Karpas-422 (cell line): Measurements from ENCODE around the gene RNF103. TPM values are rescaled to one million over a fixed set of nuclear protein-coding genes. Genes with fewer than 3 reads are reported as not detected.

Experiments used
- DNase-seq: peaks from one replicate; pipeline ENCODE4 v3.0.0-alpha.2; 2015
- H2AFZ ChIP-seq: fragments of 200-600 bp; sonication (generic); 2 replicates; pipeline ENCODE4 v1.6.1; 2014; ENCODE audit warnings: antibody characterized with exemption, low read length, mixed read lengths
- H3K27ac ChIP-seq: fragments of 200-600 bp; sonication (generic); 2 replicates; pipeline ENCODE4 v1.5.1; 2014; ENCODE audit warnings: mild to moderate bottlenecking, low read length, moderate library complexity
- H3K27me3 ChIP-seq: fragments of 200-600 bp; sonication (generic); 2 replicates; pipeline ENCODE4 v1.6.1; 2014; ENCODE audit warnings: low read length, mixed read lengths
- H3K36me3 ChIP-seq: fragments of 200-600 bp; sonication (generic); 2 replicates; pipeline ENCODE4 v1.6.1; 2014; ENCODE audit warnings: low read length, mixed read lengths; ENCODE audit not compliant: insufficient read depth
- H3K4me1 ChIP-seq: fragments of 200-600 bp; sonication (generic); 2 replicates; pipeline ENCODE4 v1.6.1; 2014; ENCODE audit warnings: mild to moderate bottlenecking, low read length, mixed read lengths
- H3K4me2 ChIP-seq: fragments of 200-600 bp; sonication (generic); 2 replicates; pipeline ENCODE4 v1.6.1; 2014; ENCODE audit warnings: low read length, low read depth, mild to moderate bottlenecking; ENCODE audit not compliant: poor library complexity, severe bottlenecking
- H3K4me3 ChIP-seq: fragments of 200-600 bp; sonication (generic); 2 replicates; pipeline ENCODE4 v1.5.1; 2014; ENCODE audit warnings: mild to moderate bottlenecking, antibody characterized with exemption, low read length, mixed read lengths
- H3K79me2 ChIP-seq: fragments of 200-600 bp; sonication (generic); 2 replicates; pipeline ENCODE4 v1.6.1; 2014; ENCODE audit warnings: mild to moderate bottlenecking, low read length, mixed read lengths
- H3K9ac ChIP-seq: fragments of 200-600 bp; sonication (generic); 2 replicates; pipeline ENCODE4 v1.6.0; 2014; ENCODE audit warnings: low read length
- H3K9me2 ChIP-seq: fragments of 200-600 bp; sonication (generic), shearing (Covaris generic); replicated peaks from 2 replicates; pipeline ENCODE4 v1.6.0; 2014; ENCODE audit warnings: mild to moderate bottlenecking, low read length, moderate library complexity; ENCODE audit not compliant: insufficient read depth
- H3K9me3 ChIP-seq: fragments of 300-700, 200-600 bp; sonication (generic); 2 replicates; pipeline ENCODE4 v1.6.1; 2014; ENCODE audit warnings: low read length, mixed read lengths
- H4K20me1 ChIP-seq: fragments of 200-600 bp; sonication (generic); 2 replicates; pipeline ENCODE4 v1.6.1; 2014; ENCODE audit warnings: mild to moderate bottlenecking, antibody characterized with exemption, low read length, low read depth; ENCODE audit not compliant: insufficient read depth
- total RNA-seq: library from RNA; depleted of rRNA; stranded (reverse); fragments of >200 nt; shearing (Covaris generic); gene quantifications from 2 replicates; pipeline ENCODE4 v1.2.3, GENCODE V29; 2014; ENCODE audit warnings: low replicate concordance; rRNA removed

Gene RNF103
- total RNA-seq, 1 experiment from 2014 or later: 37.8 TPM

GRCh38 chr2:86557836-86558235, 65.8 kb downstream of the RNF103 start:
- H4K20me1 ChIP-seq: 0 out of 2 replicates have a peak, but pooled peaks cover 3% of the 10 kb centered on the region
- H3K4me1 ChIP-seq: peaks cover 14% of the 10 kb centered on the region
- no peak overlapping the region for H3K4me2 ChIP-seq
- peaks cover 37% of the 10 kb centered on the region for H3K36me3 ChIP-seq
- no peak overlapping the region for H3K9ac ChIP-seq
- H3K9me3 ChIP-seq: peaks cover 4% of the 10 kb centered on the region; the same call in 1 of the 2 replicates
- H3K27ac ChIP-seq: no peak overlapping the region
- no peak overlapping the region for H3K4me3 ChIP-seq
- no peak for DNase-seq
- no peak overlapping the region for H2AFZ ChIP-seq
- H3K79me2 ChIP-seq: peaks cover 99% of the 10 kb centered on the region
- no peaks in the 10 kb centered on the region for H3K27me3 ChIP-seq
- H3K9me2 ChIP-seq: no peaks in the 10 kb centered on the region

DNA sequence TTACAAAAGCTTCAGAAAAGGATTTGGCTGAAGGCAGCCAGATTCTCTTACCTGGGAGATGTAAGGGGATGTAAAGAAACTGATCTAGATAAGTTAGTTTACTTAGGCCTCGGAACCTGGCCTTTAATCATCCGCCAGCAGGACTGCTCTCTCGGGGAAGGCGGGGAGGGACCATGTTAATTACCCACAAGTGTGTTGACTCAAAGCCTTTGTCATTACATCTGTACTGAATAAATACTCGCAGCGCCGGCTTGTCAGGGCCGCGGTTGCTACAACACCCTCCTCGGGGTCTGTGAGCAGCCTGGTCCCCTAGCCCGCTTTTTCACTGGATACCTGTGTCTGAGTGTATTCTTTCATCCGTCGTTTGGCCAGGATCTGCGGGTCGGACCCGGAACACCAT, 67.2 kb downstream of the RNF103 start:
- H3K27ac ChIP-seq: no peak overlapping the region
- H3K4me2 ChIP-seq: no peak overlapping the region
- no peaks in the 10 kb centered on the region for H3K27me3 ChIP-seq
- H3K36me3 ChIP-seq: peaks cover 47% of the 10 kb centered on the region
- peaks cover 6% of the 10 kb centered on the region for H3K4me1 ChIP-seq
- H3K9ac ChIP-seq: no peak overlapping the region
- peaks cover 15% of the 10 kb centered on the region for H3K9me3 ChIP-seq
- H3K79me2 ChIP-seq: peaks cover 99% of the 10 kb centered on the region
- H3K4me3 ChIP-seq: no peak overlapping the region
- no peaks in the 10 kb centered on the region for H3K9me2 ChIP-seq
- no peaks in the 10 kb centered on the region for H4K20me1 ChIP-seq
- DNase-seq: no peak
- no peak overlapping the region for H2AFZ ChIP-seq

Other genes starting within 250 kb of the RNF103 start
- gene KDM3A, start 182.5 kb downstream of the RNF103 start, total RNA-seq: 114 and 154 TPM in 2 replicates
- gene CHMP3, start 60.4 kb downstream of the RNF103 start, total RNA-seq: 34.4 and 43.3 TPM in 2 replicates
- 176 and 180 TPM in 2 replicates for gene RMND5A, start 96.4 kb upstream of the RNF103 start, total RNA-seq
- gene CD8A, start 167.0 kb upstream of the RNF103 start, total RNA-seq: not detected in 2 replicates
- gene CD8B, start 238.0 kb upstream of the RNF103 start, total RNA-seq: not detected in 2 replicates